GM12878 (cell line): ENCODE data around the gene RANBP17. TPM values are rescaled to one million over a fixed set of nuclear protein-coding genes. Genes with fewer than 3 reads are reported as not detected.

Experiments
- ATAC-seq: fragments of 200-7000 bp; cut with Tn5 transposase; 3 replicates; pipeline ENCODE4 v1.9.1; 2020; ENCODE audit warnings: mild to moderate bottlenecking, moderate library complexity
- BruUV-seq: library from RNA; stranded (reverse); fragments of 400-500 nt; replicated peaks from 2 replicates; lab custom pipeline; 2021; lab: Mats Ljungman, UMichigan
- CTCF ChIA-PET: fragments of 300-600 bp; sonication (Branson Sonifier 250); formaldehyde crosslinking; extraction: SDS; loops from one replicate; lab custom pipeline; 2021; ENCODE audit warnings: inconsistent platforms; lab: Yijun Ruan, JAX
- POLR2A ChIA-PET: fragments of 350-600 bp; formaldehyde crosslinking; extraction: SDS; loops from one replicate; lab custom pipeline; 2021; ENCODE audit warnings: inconsistent platforms; lab: Charles Lee
- RAD21 ChIA-PET: fragments of 300-600 bp; sonication (Branson Sonifier 250); formaldehyde crosslinking; loops from one replicate; lab custom pipeline; 2023; ENCODE audit warnings: antibody characterized with exemption; ENCODE audit not compliant: unreplicated experiment; lab: Charles Lee
- SMC1A ChIA-PET: fragments of 300-600 bp; sonication (Branson Sonifier 250); formaldehyde crosslinking; loops from one replicate; lab custom pipeline; 2023; ENCODE audit not compliant: unreplicated experiment, uncharacterized antibody; lab: Charles Lee
- DNase-seq: peaks from one replicate; pipeline ENCODE4 v3.0.0-alpha.2; 2011; ENCODE audit warnings: low read depth, low spot score
- FAIRE-seq: peaks from 3 replicates; lab custom pipeline; 2011; peaks lifted over from hg19 to GRCh38; lab: Jason Lieb, UNC
- H2AFZ ChIP-seq: 2 replicates; pipeline ENCODE4 v1.6.0; 2011; ENCODE audit warnings: low read depth, low read length, control low read depth; ENCODE audit not compliant: control insufficient read depth
- H3K27ac ChIP-seq: 2 replicates; pipeline ENCODE4 v1.5.1; 2011; ENCODE audit warnings: control low read depth; ENCODE audit not compliant: control insufficient read depth, insufficient read depth
- H3K27me3 ChIP-seq, 2 experiments: replicated peaks in 1 of 2; 2 replicates each; pipeline versions ENCODE4 v1.6.0 to v1.6.1; 2011; ENCODE audit warnings: low read length in 1 of 2; ENCODE audit not compliant: control insufficient read depth in 2 of 2, insufficient read depth in 2 of 2
- H3K36me3 ChIP-seq, 2 experiments: 2 replicates each; pipeline ENCODE4 v1.5.1; 2011; ENCODE audit warnings: low read length in 1 of 2; ENCODE audit not compliant: control insufficient read depth in 2 of 2, insufficient read depth in 2 of 2
- H3K4me1 ChIP-seq: 2 replicates; pipeline ENCODE4 v1.6.1; 2011; ENCODE audit warnings: mild to moderate bottlenecking, low read length, moderate library complexity, mixed read lengths; ENCODE audit not compliant: control insufficient read depth, insufficient read depth
- H3K4me2 ChIP-seq: 2 replicates; pipeline ENCODE4 v1.6.0; 2011; ENCODE audit warnings: control low read depth; ENCODE audit not compliant: control insufficient read depth, insufficient read depth
- H3K4me3 ChIP-seq: fragments of 200-600 bp; sonication (generic); 2 replicates; pipeline ENCODE4 v1.5.1; 2016
- H3K79me2 ChIP-seq: 2 replicates; pipeline ENCODE4 v1.6.0; 2011; ENCODE audit warnings: low read length; ENCODE audit not compliant: control insufficient read depth, insufficient read depth
- H3K9ac ChIP-seq: 2 replicates; pipeline ENCODE4 v1.8.0; 2011; ENCODE audit warnings: low read length, control low read depth, mixed read lengths; ENCODE audit not compliant: control insufficient read depth, insufficient read depth
- H3K9me3 ChIP-seq: replicated peaks from 3 replicates; pipeline ENCODE4 v1.5.1; 2011; ENCODE audit warnings: mild to moderate bottlenecking, low read length; ENCODE audit not compliant: control insufficient read depth, insufficient read depth
- H4K20me1 ChIP-seq: 2 replicates; pipeline ENCODE4 v1.6.0; 2011; ENCODE audit not compliant: control insufficient read depth, insufficient read depth
- ATF7 ChIP-seq: fragments of 450-650 bp; IDR thresholded peaks from 2 replicates; pipeline ENCODE4 v1.6.1; 2016; ENCODE audit warnings: low read depth, mild to moderate bottlenecking
- FOXM1 ChIP-seq: IDR thresholded peaks from 2 replicates; pipeline ENCODE4 v1.6.1; 2012; ENCODE audit warnings: low read depth, mild to moderate bottlenecking, inconsistent platforms, low read length, moderate library complexity
- HDGF ChIP-seq: fragments of 450-650 bp; IDR thresholded peaks from 2 replicates; pipeline ENCODE4 v1.6.1; 2016; ENCODE audit warnings: antibody characterized with exemption
- SMAD1 ChIP-seq: fragments of 450-650 bp; IDR thresholded peaks from 2 replicates; pipeline ENCODE4 v1.6.1; 2018; ENCODE audit warnings: mild to moderate bottlenecking, low read depth; ENCODE audit not compliant: partially characterized antibody
- TARDBP ChIP-seq: IDR thresholded peaks from 2 replicates; pipeline ENCODE4 v1.6.1; 2016; ENCODE audit warnings: borderline replicate concordance
- YY1 ChIP-seq: IDR thresholded peaks from 2 replicates; pipeline ENCODE4 v1.6.1; 2011; ENCODE audit warnings: low read depth, mild to moderate bottlenecking, low read length
- ZNF384 ChIP-seq: IDR thresholded peaks from 2 replicates; pipeline ENCODE4 v1.6.1; 2012; ENCODE audit warnings: low read depth, mild to moderate bottlenecking, low read length, improper control_type of control experiment, borderline replicate concordance
- ZNF622 ChIP-seq: fragments of 450-650 bp; IDR thresholded peaks from 2 replicates; pipeline ENCODE4 v1.6.1; 2017; ENCODE audit warnings: mild to moderate bottlenecking, inconsistent platforms
- ZZZ3 ChIP-seq: IDR thresholded peaks from 2 replicates; pipeline ENCODE4 v1.6.1; 2011; ENCODE audit warnings: low read depth; ENCODE audit not compliant: control insufficient read depth, insufficient read length
- WGBS: methylation state at CpG from one replicate; pipeline ENCODE4 v1.1.6; 2016; ENCODE audit warnings: low lambda C conversion rate; ENCODE audit not compliant: insufficient replicate concordance, insufficient coverage; ENCODE audit errors: missing lambda C conversion rate; 5-methylcytosine and 5-hydroxymethylcytosine counted together
- in situ Hi-C: fragments of 300-500 bp; cut with MboI; formaldehyde crosslinking; loops from 9 replicates; pipeline ENCODE4 v1.14.3; 2018; ENCODE audit warnings: mixed read lengths
- intact Hi-C: fragments of 100-400 bp; cut with micrococcal nuclease; formaldehyde crosslinking; loops from one replicate; pipeline ENCODE4 v1.14.2; 2022; ENCODE audit not compliant: unreplicated experiment
- polyA plus RNA-seq, 11 experiments: library from polyadenylated mRNA; depleted of rRNA in 4 of 11; unstranded in 6 of 11; stranded (reverse) in 5 of 11; fragments of >200 nt; fragmentation: Nextera tagmentation in 4 of 11; fragmentation: Illumina TruSeq in 1 of 11; extraction: Ambion mirVana in 4 of 11; extraction: Trizol in 1 of 11; gene quantifications; 1 replicate in 1 of 11; 2 replicates in 10 of 11; pipeline versions ENCODE4 v1.2.1 to v1.2.3, GENCODE V29; 2011 to 2016; ENCODE audit warnings: inconsistent platforms in 2 of 11, missing spikeins in 2 of 11, low read depth in 1 of 11
- total RNA-seq, 4 experiments: library from RNA; depleted of rRNA in 3 of 4; stranded (reverse); fragments of >200 nt in 3 of 4; fragmentation: Illumina TruSeq in 1 of 4; extraction: Trizol in 1 of 4; gene quantifications; 2 replicates each; pipeline versions ENCODE4 v1.2.1 to v1.2.3, GENCODE V29; 2013 to 2021
- TF ChIP-seq, protein P1 (sequence below): fragments of 450-650 bp; IDR thresholded peaks from 2 replicates; pipeline ENCODE4 v1.6.1; 2017; ENCODE audit warnings: mild to moderate bottlenecking, moderate library complexity
- TF ChIP-seq, protein P2 (sequence below): IDR thresholded peaks from 2 replicates; pipeline ENCODE4 v1.6.1; 2012; ENCODE audit warnings: low read depth, low read length, improper control_type of control experiment

Gene RANBP17
- total and polyA plus RNA-seq, 10 of the 15 experiments (the other 5 are each of a cell fraction or from before 2014, with no cell fraction given) = 0.10 TPM; not detected in 9

DNA sequence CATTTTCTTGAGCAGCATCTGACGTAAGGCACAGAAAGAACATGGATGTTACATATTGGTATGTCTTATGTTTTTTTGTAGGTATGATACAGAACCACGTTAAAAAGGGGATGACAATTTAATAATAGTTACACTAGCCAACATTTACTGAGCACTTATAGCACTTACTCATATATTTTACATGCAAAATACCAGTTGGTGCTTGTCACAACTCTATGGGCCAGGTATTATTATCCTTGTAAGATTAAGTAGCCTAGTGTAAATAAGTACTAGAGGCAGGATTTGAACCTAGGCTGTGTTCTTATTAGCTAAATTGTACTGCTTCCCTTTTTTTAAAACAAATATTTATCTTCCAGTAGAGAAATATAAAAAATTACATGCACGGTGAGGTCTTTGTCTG lies 83.5 kb downstream of the RANBP17 start (continued):
- TF ChIP-seq, protein P1, sequence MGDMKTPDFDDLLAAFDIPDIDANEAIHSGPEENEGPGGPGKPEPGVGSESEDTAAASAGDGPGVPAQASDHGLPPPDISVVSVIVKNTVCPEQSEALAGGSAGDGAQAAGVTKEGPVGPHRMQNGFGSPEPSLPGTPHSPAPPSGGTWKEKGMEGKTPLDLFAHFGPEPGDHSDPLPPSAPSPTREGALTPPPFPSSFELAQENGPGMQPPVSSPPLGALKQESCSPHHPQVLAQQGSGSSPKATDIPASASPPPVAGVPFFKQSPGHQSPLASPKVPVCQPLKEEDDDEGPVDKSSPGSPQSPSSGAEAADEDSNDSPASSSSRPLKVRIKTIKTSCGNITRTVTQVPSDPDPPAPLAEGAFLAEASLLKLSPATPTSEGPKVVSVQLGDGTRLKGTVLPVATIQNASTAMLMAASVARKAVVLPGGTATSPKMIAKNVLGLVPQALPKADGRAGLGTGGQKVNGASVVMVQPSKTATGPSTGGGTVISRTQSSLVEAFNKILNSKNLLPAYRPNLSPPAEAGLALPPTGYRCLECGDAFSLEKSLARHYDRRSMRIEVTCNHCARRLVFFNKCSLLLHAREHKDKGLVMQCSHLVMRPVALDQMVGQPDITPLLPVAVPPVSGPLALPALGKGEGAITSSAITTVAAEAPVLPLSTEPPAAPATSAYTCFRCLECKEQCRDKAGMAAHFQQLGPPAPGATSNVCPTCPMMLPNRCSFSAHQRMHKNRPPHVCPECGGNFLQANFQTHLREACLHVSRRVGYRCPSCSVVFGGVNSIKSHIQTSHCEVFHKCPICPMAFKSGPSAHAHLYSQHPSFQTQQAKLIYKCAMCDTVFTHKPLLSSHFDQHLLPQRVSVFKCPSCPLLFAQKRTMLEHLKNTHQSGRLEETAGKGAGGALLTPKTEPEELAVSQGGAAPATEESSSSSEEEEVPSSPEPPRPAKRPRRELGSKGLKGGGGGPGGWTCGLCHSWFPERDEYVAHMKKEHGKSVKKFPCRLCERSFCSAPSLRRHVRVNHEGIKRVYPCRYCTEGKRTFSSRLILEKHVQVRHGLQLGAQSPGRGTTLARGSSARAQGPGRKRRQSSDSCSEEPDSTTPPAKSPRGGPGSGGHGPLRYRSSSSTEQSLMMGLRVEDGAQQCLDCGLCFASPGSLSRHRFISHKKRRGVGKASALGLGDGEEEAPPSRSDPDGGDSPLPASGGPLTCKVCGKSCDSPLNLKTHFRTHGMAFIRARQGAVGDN = no peak
- TF ChIP-seq SMAD1 (no peak), FOXM1 (no peak), TARDBP (no peak), ZNF384 (no peak), ZNF622 (no peak), HDGF (no peak), YY1 (no peak)
- TF ChIP-seq, protein P2, sequence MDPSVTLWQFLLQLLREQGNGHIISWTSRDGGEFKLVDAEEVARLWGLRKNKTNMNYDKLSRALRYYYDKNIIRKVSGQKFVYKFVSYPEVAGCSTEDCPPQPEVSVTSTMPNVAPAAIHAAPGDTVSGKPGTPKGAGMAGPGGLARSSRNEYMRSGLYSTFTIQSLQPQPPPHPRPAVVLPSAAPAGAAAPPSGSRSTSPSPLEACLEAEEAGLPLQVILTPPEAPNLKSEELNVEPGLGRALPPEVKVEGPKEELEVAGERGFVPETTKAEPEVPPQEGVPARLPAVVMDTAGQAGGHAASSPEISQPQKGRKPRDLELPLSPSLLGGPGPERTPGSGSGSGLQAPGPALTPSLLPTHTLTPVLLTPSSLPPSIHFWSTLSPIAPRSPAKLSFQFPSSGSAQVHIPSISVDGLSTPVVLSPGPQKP = no peak

GRCh38 chr5:170960567-170960966 lies 98.7 kb downstream of the RANBP17 start:
- FAIRE-seq = no peak
- TF ChIP-seq ZZZ3 (no peak), ATF7 (peak; percentile 82)
- POLR2A ChIA-PET = no interaction called here

More at GRCh38 chr5:170960567-170960966, 98.7 kb downstream of the RANBP17 start:
- Histone ChIP-seq H3K27me3 (no peaks in the 10 kb centered on the region), H3K36me3 (no peaks in the 10 kb centered on the region), H3K4me2 (no peak overlapping the region), H3K4me3 (no peak overlapping the region), H3K4me1 (no peaks in the 10 kb centered on the region), H4K20me1 (no peaks in the 10 kb centered on the region), H3K27ac (no peak overlapping the region), H3K9me3 (no peaks in the 10 kb centered on the region), H3K79me2 (no peaks in the 10 kb centered on the region), H3K9ac (no peak overlapping the region), H2AFZ (no peak overlapping the region)
- no peak for ATAC-seq
- ChIA-PET CTCF (no interaction called here), RAD21 (no interaction called here), SMC1A (no interaction called here)
- intact Hi-C loops (no loop called here), in situ Hi-C loops (no loop called here)
- BruUV-seq = no TSS peak
- WGBS = 0% methylated on average over 3 of the region's 3 CpGs
- no peak for DNase-seq
